ENCODE measurements around the gene ATP4B. TPM values are rescaled to one million over a fixed set of nuclear protein-coding genes. Genes with fewer than 3 reads are reported as not detected.

The ATP4B gene
- total and polyA plus RNA-seq, 12 donors: 0.01 TPM; not detected in 11

- ATAC-seq (no peak), DNase-seq (no peak)
- H3K4me1 ChIP-seq: peaks cover 0 to 24% (median 0%) of the 10 kb centered on the region in 9 donors
- 92 to 95% methylated on average over 10 of the region's 10 CpGs for WGBS, 2 donors
- no peaks in the 10 kb centered on the region for H3K9me3 ChIP-seq
- H3K36me3 ChIP-seq: peaks cover 0 to 46% (median 0%) of the 10 kb centered on the region in 9 donors
- no peak overlapping the region for H3K4me3 ChIP-seq
- no peaks in the 10 kb centered on the region for H3K27me3 ChIP-seq
- no peak for TF ChIP-seq CTCF (IDR thresholded peaks at IDR 0.05)
- intact Hi-C loops (cut with DNase I): no loop called here
- H3K27ac ChIP-seq: no peak overlapping the region
These were observed 45.4 kb downstream of the ATP4B start for GRCh38 chr13:113612607-113613006.

- DNase-seq (no peak), ATAC-seq (no peak)
- peaks cover 0 to 46% (median 0%) of the 10 kb centered on the region in 9 donors for H3K36me3 ChIP-seq
- intact Hi-C loops (cut with DNase I): no loop called here
- H3K4me3 ChIP-seq: no peak overlapping the region
- no peak overlapping the region for H3K27ac ChIP-seq
- no peaks in the 10 kb centered on the region for H3K9me3 ChIP-seq
- 92 to 98% methylated on average over 5 of the region's 5 CpGs for WGBS, 2 donors
- TF ChIP-seq CTCF (IDR thresholded peaks at IDR 0.05): no peak
- peaks cover 0 to 22% (median 0%) of the 10 kb centered on the region in 9 donors for H3K4me1 ChIP-seq
- no peaks in the 10 kb centered on the region for H3K27me3 ChIP-seq
These were observed 46.0 kb downstream of the ATP4B start for GRCh38 chr13:113611996-113612395.

DNA sequence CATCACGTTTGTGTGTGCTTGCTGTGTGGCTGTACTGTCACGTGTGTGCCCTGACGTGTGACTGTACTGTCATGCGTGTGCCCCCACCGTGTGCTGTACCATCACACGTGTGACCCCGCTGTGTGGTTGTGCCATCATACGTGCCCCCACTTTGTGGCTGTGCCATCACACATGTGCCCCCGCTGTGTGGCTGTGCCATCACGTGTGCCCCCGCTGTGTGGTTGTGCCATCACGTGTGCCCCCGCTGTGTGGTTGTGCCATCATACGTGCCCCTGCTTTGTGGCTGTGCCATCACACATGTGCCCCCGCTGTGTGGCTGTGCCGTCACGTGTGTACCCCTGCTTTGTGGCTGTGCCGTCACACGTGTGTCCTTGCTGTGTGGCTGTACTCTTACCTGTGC, 47.7 kb downstream of the ATP4B start:
- intact Hi-C loops (cut with DNase I): no loop called here
- Histone ChIP-seq H3K27ac (no peak overlapping the region), H3K4me3 (no peak overlapping the region), H3K4me1 (peaks cover 0 to 21% (median 0%) of the 10 kb centered on the region in 9 donors), H3K36me3 (peaks cover 0 to 45% (median 0%) of the 10 kb centered on the region in 9 donors), H3K9me3 (no peaks in the 10 kb centered on the region), H3K27me3 (no peaks in the 10 kb centered on the region)
- no peak for TF ChIP-seq CTCF (IDR thresholded peaks at IDR 0.05)
- DNase-seq (no peak), ATAC-seq (no peak)
- WGBS, 2 donors: 96 to 97% methylated on average over 19 of the region's 19 CpGs

- Histone ChIP-seq H3K27me3 (no peaks in the 10 kb centered on the region), H3K9me3 (no peaks in the 10 kb centered on the region), H3K4me3 (no peak overlapping the region), H3K36me3 (peaks cover 0 to 38% (median 0%) of the 10 kb centered on the region in 9 donors), H3K4me1 (peaks cover 0 to 21% (median 0%) of the 10 kb centered on the region in 9 donors), H3K27ac (no peak overlapping the region)
- intact Hi-C loops (cut with DNase I): no loop called here
- no peak for DNase-seq
- ATAC-seq: no peak
- 90 to 92% methylated on average over 13 of the region's 13 CpGs for WGBS, 2 donors
- no peak for TF ChIP-seq CTCF (IDR thresholded peaks at IDR 0.05)
These were observed 48.4 kb downstream of the ATP4B start for GRCh38 chr13:113609616-113610015.

All from heart right ventricle (tissue), 16 donors.